Trophoblast cell (in vitro differentiated cells and primary cell): Measurements from ENCODE around the gene ENPP4. TPM values are rescaled to one million over a fixed set of nuclear protein-coding genes. Genes with fewer than 3 reads are reported as not detected.
A peak's percentile ranks its signal among the peaks of the same experiment; 100 is the strongest.
"Not testable (repeated sequence)": the region's sequence is repeated elsewhere in the genome, so short reads cannot be mapped to it uniquely, and the experiment has no call there.

Experiments used
- DNase-seq, 2 donors: peaks; one replicate each; pipeline ENCODE4 v3.0.0-alpha.2; 2016
- H2AFZ ChIP-seq: 2 replicates; pipeline ENCODE4 v1.6.1; 2013; ENCODE audit warnings: low read length, moderate library complexity, mild to moderate bottlenecking; ENCODE audit not compliant: insufficient read depth, poor library complexity
- H2AK5ac ChIP-seq: 2 replicates; pipeline ENCODE4 v1.6.1; 2013; ENCODE audit warnings: mild to moderate bottlenecking, low read length
- H2BK120ac ChIP-seq: 2 replicates; pipeline ENCODE4 v1.6.1; 2013; ENCODE audit warnings: low read length, mild to moderate bottlenecking, moderate library complexity; ENCODE audit not compliant: insufficient read depth, poor library complexity
- H2BK12ac ChIP-seq: 2 replicates; pipeline ENCODE4 v1.6.1; 2013; ENCODE audit warnings: mild to moderate bottlenecking, low read length, moderate library complexity
- H2BK5ac ChIP-seq: 2 replicates; pipeline ENCODE4 v1.6.1; 2013; ENCODE audit warnings: low read length, low read depth, moderate library complexity, mild to moderate bottlenecking; ENCODE audit not compliant: poor library complexity
- H3K14ac ChIP-seq: 2 replicates; pipeline ENCODE4 v1.6.1; 2013; ENCODE audit warnings: mild to moderate bottlenecking, low read length
- H3K18ac ChIP-seq: 2 replicates; pipeline ENCODE4 v1.6.1; 2013; ENCODE audit warnings: mild to moderate bottlenecking, low read length
- H3K23ac ChIP-seq: 2 replicates; pipeline ENCODE4 v1.6.1; 2013; ENCODE audit warnings: low read length
- H3K27ac ChIP-seq: 2 replicates; pipeline ENCODE4 v1.5.1; 2013; ENCODE audit warnings: low read depth, mild to moderate bottlenecking, inconsistent platforms, low read length, moderate library complexity
- H3K27me3 ChIP-seq: 2 replicates; pipeline ENCODE4 v1.6.1; 2013; ENCODE audit warnings: inconsistent platforms, mild to moderate bottlenecking, low read length, moderate library complexity; ENCODE audit not compliant: insufficient read depth
- H3K36me3 ChIP-seq, 2 experiments: 1 replicate in 1 of 2; 2 replicates in 1 of 2; pipeline ENCODE4 v1.6.1; 2013; ENCODE audit warnings: low read length in 2 of 2, mild to moderate bottlenecking in 2 of 2, moderate library complexity in 1 of 2; ENCODE audit not compliant: insufficient read depth in 2 of 2, control insufficient read depth in 1 of 2
- H3K4ac ChIP-seq: 2 replicates; pipeline ENCODE4 v1.6.1; 2013; ENCODE audit warnings: low read depth, mild to moderate bottlenecking, low read length, moderate library complexity
- H3K4me1 ChIP-seq, 2 experiments: 1 replicate in 1 of 2; 2 replicates in 1 of 2; pipeline ENCODE4 v1.6.1; 2013; ENCODE audit warnings: low read length in 2 of 2, mild to moderate bottlenecking in 2 of 2, moderate library complexity in 1 of 2; ENCODE audit not compliant: insufficient read depth in 2 of 2, control insufficient read depth in 1 of 2
- H3K4me2 ChIP-seq: 2 replicates; pipeline ENCODE4 v1.6.1; 2013; ENCODE audit warnings: inconsistent platforms, mild to moderate bottlenecking, low read length, moderate library complexity
- H3K4me3 ChIP-seq: 2 replicates; pipeline ENCODE4 v1.5.1; 2013; ENCODE audit warnings: mild to moderate bottlenecking, low read depth, low read length, inconsistent platforms
- H3K79me1 ChIP-seq: one replicate; pipeline ENCODE4 v1.6.1; 2013; ENCODE audit warnings: low read length
- H3K79me2 ChIP-seq: 2 replicates; pipeline ENCODE4 v1.6.1; 2013; ENCODE audit warnings: low read length, mild to moderate bottlenecking; ENCODE audit not compliant: control insufficient read depth, insufficient read depth, poor library complexity
- H3K9ac ChIP-seq: 2 replicates; pipeline ENCODE4 v1.6.1; 2013; ENCODE audit warnings: mild to moderate bottlenecking, low read length
- H3K9me3 ChIP-seq: 2 replicates; pipeline ENCODE4 v1.6.1; 2013; ENCODE audit warnings: low read depth, mild to moderate bottlenecking, control low read depth, inconsistent platforms, low read length; ENCODE audit not compliant: insufficient read depth
- H4K12ac ChIP-seq: 2 replicates; pipeline ENCODE4 v1.6.1; 2013; ENCODE audit warnings: low read depth, mild to moderate bottlenecking, low read length, moderate library complexity
- H4K8ac ChIP-seq: 2 replicates; pipeline ENCODE4 v1.6.1; 2013; ENCODE audit warnings: low read depth, mild to moderate bottlenecking, low read length, moderate library complexity
- H4K91ac ChIP-seq: one replicate; pipeline ENCODE4 v1.6.1; 2013; ENCODE audit warnings: low read depth, mild to moderate bottlenecking, low read length, moderate library complexity
- WGBS: extraction: QIAGEN DNeasy Blood & Tissue Kit; methylation state at CpG from one replicate; pipeline ENCODE4 v1.1.7; 2013; ENCODE audit warnings: missing lambda C conversion rate; ENCODE audit not compliant: insufficient read length, insufficient coverage; ENCODE audit errors: extremely low coverage; 5-methylcytosine and 5-hydroxymethylcytosine counted together
- polyA plus RNA-seq: library from polyadenylated mRNA; stranded (reverse); fragments of 200-250 nt; gene quantifications from 2 replicates; pipeline ENCODE4 v1.2.3, GENCODE V29; 2013

ENPP4 gene
- polyA plus RNA-seq: 1.4 and 1.5 TPM in 2 replicates

GRCh38 chr6:46129629-46130511 lies at the start of gene ENPP4:
Gene ENPP4 (plus strand): TSS chr6:46129989. CDS start chr6:46139584, 9,595 bp downstream.
- no peak within 1 kb of the TSS for H3K23ac ChIP-seq
- peak within 1 kb of the TSS; percentile 81 for H3K4me3 ChIP-seq
- H2BK5ac ChIP-seq: no peak within 1 kb of the TSS
- H3K4ac ChIP-seq: peak within 1 kb of the TSS; percentile 37
- H3K9ac ChIP-seq: peak within 1 kb of the TSS; percentile 57
- H3K79me1 ChIP-seq: peaks cover 4% of the 10 kb centered on the region
- H4K8ac ChIP-seq: peak within 1 kb of the TSS; percentile 71
- peak within 1 kb of the TSS; percentile 92 for H2AFZ ChIP-seq
- peak within 1 kb of the TSS; percentile 96 for H3K4me2 ChIP-seq
- peak within 1 kb of the TSS; percentile 44 for H4K12ac ChIP-seq
- peak within 1 kb of the TSS; percentile 35 for H3K18ac ChIP-seq
- peak within 1 kb of the TSS; percentile 17 for H4K91ac ChIP-seq
- no peaks in the 10 kb centered on the region for H3K9me3 ChIP-seq
- H2BK12ac ChIP-seq: no peak within 1 kb of the TSS
- H3K14ac ChIP-seq: peak within 1 kb of the TSS; percentile 22
- peaks cover 0 to 4% of the 10 kb centered on the region in 2 experiments for H3K4me1 ChIP-seq
- no peak within 1 kb of the TSS for H2BK120ac ChIP-seq
- H3K36me3 ChIP-seq: no peaks in the 10 kb centered on the region
- peak; percentile 84 to 95 for DNase-seq
- H3K27ac ChIP-seq: no peak within 1 kb of the TSS
- H3K79me2 ChIP-seq: no peaks in the 10 kb centered on the region
- no peaks in the 10 kb centered on the region for H3K27me3 ChIP-seq
- WGBS: no CpG with 5 or more reads among the region's 61 CpGs
- no peak within 1 kb of the TSS for H2AK5ac ChIP-seq

GRCh38 chr6:46080111-46080510 lies 49.7 kb upstream of the ENPP4 start:
- H2BK5ac ChIP-seq: no peak overlapping the region
- H4K8ac ChIP-seq: no peak overlapping the region
- H2BK120ac ChIP-seq: no peak overlapping the region
- DNase-seq: no peak
- H3K18ac ChIP-seq: no peak overlapping the region
- no peaks in the 10 kb centered on the region for H3K79me1 ChIP-seq
- peaks cover 3% of the 10 kb centered on the region for H3K9me3 ChIP-seq
- H3K27me3 ChIP-seq: no peaks in the 10 kb centered on the region
- H3K4me1 ChIP-seq: no peaks in the 10 kb centered on the region
- H3K79me2 ChIP-seq: no peaks in the 10 kb centered on the region
- no peak overlapping the region for H3K27ac ChIP-seq
- no peak overlapping the region for H3K14ac ChIP-seq
- no peaks in the 10 kb centered on the region for H3K36me3 ChIP-seq
- H4K91ac ChIP-seq: no peak overlapping the region
- H3K9ac ChIP-seq: no peak overlapping the region
- no peak overlapping the region for H2AFZ ChIP-seq
- H2AK5ac ChIP-seq: no peak overlapping the region
- H4K12ac ChIP-seq: no peak overlapping the region
- H3K4ac ChIP-seq: no peak overlapping the region
- no CpG with 5 or more reads among the region's 4 CpGs for WGBS
- no peak overlapping the region for H3K4me2 ChIP-seq
- H2BK12ac ChIP-seq: no peak overlapping the region
- H3K23ac ChIP-seq: no peak overlapping the region
- H3K4me3 ChIP-seq: no peak overlapping the region

- H3K18ac ChIP-seq, H3K79me2 ChIP-seq, H4K12ac ChIP-seq, H3K9ac ChIP-seq, H3K9me3 ChIP-seq, H3K27me3 ChIP-seq, H4K8ac ChIP-seq, H3K14ac ChIP-seq, H3K4me1 ChIP-seq, H3K4me3 ChIP-seq, H3K4ac ChIP-seq, DNase-seq, H3K27ac ChIP-seq, H2BK12ac ChIP-seq, H3K23ac ChIP-seq, H4K91ac ChIP-seq, H2AFZ ChIP-seq, H3K4me2 ChIP-seq, H3K36me3 ChIP-seq, H2BK120ac ChIP-seq, H2BK5ac ChIP-seq, H3K79me1 ChIP-seq, H2AK5ac ChIP-seq: not testable (repeated sequence)
- WGBS: no CpG with 5 or more reads among the region's 10 CpGs
Measured at GRCh38 chr6:46085688-46086087, 44.1 kb upstream of the ENPP4 start.

GRCh38 chr6:46090115-46091079 lies 39.4 kb upstream of the ENPP4 start:
- Histone ChIP-seq H3K4me1 (no peaks in the 10 kb centered on the region), H3K27ac (no peak overlapping the region), H3K27me3 (no peaks in the 10 kb centered on the region), H2AK5ac (no peak overlapping the region), H3K4me3 (no peak overlapping the region), H3K23ac (no peak overlapping the region), H3K36me3 (no peaks in the 10 kb centered on the region), H4K91ac (no peak overlapping the region), H2BK120ac (no peak overlapping the region), H2AFZ (no peak overlapping the region), H3K4ac (no peak overlapping the region), H3K79me2 (no peaks in the 10 kb centered on the region), H3K18ac (no peak overlapping the region), H4K8ac (no peak overlapping the region), H3K9ac (no peak overlapping the region), H4K12ac (no peak overlapping the region), H3K14ac (no peak overlapping the region), H3K79me1 (no peaks in the 10 kb centered on the region), H2BK12ac (no peak overlapping the region), H3K9me3 (peaks cover 7% of the 10 kb centered on the region), H3K4me2 (no peak overlapping the region), H2BK5ac (no peak overlapping the region)
- no CpG with 5 or more reads among the region's 10 CpGs for WGBS
- peak; percentile 49 to 79 for DNase-seq
